ENCODE results near the gene CCT8L2.
"Not testable (repeated sequence)": the region's sequence is repeated elsewhere in the genome, so short reads cannot be mapped to it uniquely, and the experiment has no call there.

GRCh38 chr22:16592231-16592630, 379 bp downstream of the CCT8L2 start:
- not testable (repeated sequence) for TF ChIP-seq CTCF (IDR thresholded peaks at IDR 0.05; ENCODE audit: extremely low read depth in 1 of 2, insufficient read depth in 1 of 2, low read depth in 1 of 2, low read length in 2 of 2); EZH2 (IDR thresholded peaks at IDR 0.05; ENCODE audit: borderline replicate concordance, low read depth, low read length, severe bottlenecking); GATA2 (IDR thresholded peaks at IDR 0.05; ENCODE audit: insufficient read depth, insufficient read length, low read depth, low read length); MAX (IDR thresholded peaks at IDR 0.05; ENCODE audit: insufficient read depth, insufficient read length); POLR2A (IDR thresholded peaks at IDR 0.05; ENCODE audit: low read depth, low read length); POLR2AphosphoS5 (IDR thresholded peaks at IDR 0.05; ENCODE audit: insufficient read depth, low read depth, low read length); JUN (IDR thresholded peaks at IDR 0.05; ENCODE audit: borderline replicate concordance, insufficient read depth, insufficient read length, low read depth)

Data from endothelial cell of umbilical vein (primary cell).